Neural cell (in vitro differentiated cells): ENCODE measurements around the gene RPRD1A.

Source experiments
- CTCF ChIP-seq: fragments of 450-650 bp; IDR thresholded peaks from 2 replicates; pipeline ENCODE4 v1.5.1; 2014; ENCODE audit warnings: antibody characterized with exemption, mild to moderate bottlenecking, moderate library complexity; ENCODE audit not compliant: poor library complexity, severe bottlenecking
- EZH2 ChIP-seq: fragments of 200-600, 300-800 bp; shearing (Covaris generic), sonication (generic); IDR thresholded peaks from 2 replicates; pipeline ENCODE4 v1.6.1; 2014; ENCODE audit warnings: antibody characterized with exemption, low read length, borderline replicate concordance, mild to moderate bottlenecking; ENCODE audit not compliant: insufficient read depth, poor library complexity, severe bottlenecking
- RAD21 ChIP-seq: fragments of 450-650 bp; conservative IDR thresholded peaks from 2 replicates; pipeline ENCODE4 v1.6.1; 2014; ENCODE audit warnings: antibody characterized with exemption, mild to moderate bottlenecking, moderate library complexity

- no peak for TF ChIP-seq CTCF
- no peak for TF ChIP-seq RAD21
- no peak for TF ChIP-seq EZH2
These were observed 21.9 kb downstream of the RPRD1A start for GRCh38 chr18:36045241-36045991.
